Astrocyte of the cerebellum (primary cell): ENCODE results near the gene DENND5B.
"Not testable (repeated sequence)": the region's sequence is repeated elsewhere in the genome, so short reads cannot be mapped to it uniquely, and the experiment has no call there.

ENCODE experiments used
- DNase-seq: peaks from one replicate; pipeline ENCODE4 v3.0.0-alpha.2; 2011; ENCODE audit warnings: low read depth
- H3K4me3 ChIP-seq: 2 replicates; pipeline ENCODE4 v1.5.1; 2011; ENCODE audit warnings: mild to moderate bottlenecking, low read depth, low read length, moderate library complexity
- in situ Hi-C: cut with HindIII; loops from 2 replicates; pipeline ENCODE4 v1.10.0; 2017; ENCODE audit warnings: low sequenced_read_pairs
- TF ChIP-seq, protein P1 (sequence below): IDR thresholded peaks from 2 replicates; pipeline ENCODE4 v1.5.1; 2012; ENCODE audit warnings: low read length, low read depth, moderate library complexity, mild to moderate bottlenecking; ENCODE audit errors: missing control alignments

The DENND5B gene

DNA sequence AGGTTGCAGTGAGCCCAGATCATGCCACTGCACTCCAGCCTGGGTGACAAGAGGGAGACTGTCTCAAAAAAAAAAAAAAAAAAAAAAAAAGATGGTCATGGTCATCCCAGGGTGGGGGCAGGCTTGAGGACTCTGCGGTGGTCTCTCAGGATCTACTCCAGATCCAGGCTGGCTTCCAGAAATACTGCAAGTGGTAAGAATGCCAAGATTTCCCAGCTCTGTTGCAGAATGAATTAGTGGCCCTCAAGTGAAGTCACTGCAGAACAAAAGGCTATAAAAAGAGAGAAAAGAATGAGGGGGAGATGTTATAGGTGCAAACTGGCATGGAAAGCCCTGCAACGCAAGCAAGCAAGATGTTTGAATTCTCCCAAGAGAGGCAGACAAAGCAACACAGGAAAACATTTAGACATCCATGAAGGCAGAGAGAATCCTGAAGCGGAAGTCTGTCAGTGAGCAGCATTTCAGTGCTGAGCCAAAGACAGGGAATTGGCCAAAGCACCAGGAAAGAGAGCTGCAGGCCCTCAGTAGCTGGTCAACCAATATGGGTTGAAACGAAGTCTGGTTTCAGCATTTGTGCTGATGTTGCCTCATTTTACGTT, 36.6 kb upstream of the DENND5B start:
- TF ChIP-seq, protein P1, sequence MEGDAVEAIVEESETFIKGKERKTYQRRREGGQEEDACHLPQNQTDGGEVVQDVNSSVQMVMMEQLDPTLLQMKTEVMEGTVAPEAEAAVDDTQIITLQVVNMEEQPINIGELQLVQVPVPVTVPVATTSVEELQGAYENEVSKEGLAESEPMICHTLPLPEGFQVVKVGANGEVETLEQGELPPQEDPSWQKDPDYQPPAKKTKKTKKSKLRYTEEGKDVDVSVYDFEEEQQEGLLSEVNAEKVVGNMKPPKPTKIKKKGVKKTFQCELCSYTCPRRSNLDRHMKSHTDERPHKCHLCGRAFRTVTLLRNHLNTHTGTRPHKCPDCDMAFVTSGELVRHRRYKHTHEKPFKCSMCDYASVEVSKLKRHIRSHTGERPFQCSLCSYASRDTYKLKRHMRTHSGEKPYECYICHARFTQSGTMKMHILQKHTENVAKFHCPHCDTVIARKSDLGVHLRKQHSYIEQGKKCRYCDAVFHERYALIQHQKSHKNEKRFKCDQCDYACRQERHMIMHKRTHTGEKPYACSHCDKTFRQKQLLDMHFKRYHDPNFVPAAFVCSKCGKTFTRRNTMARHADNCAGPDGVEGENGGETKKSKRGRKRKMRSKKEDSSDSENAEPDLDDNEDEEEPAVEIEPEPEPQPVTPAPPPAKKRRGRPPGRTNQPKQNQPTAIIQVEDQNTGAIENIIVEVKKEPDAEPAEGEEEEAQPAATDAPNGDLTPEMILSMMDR, result no peak
- no peak overlapping the region for H3K4me3 ChIP-seq
- in situ Hi-C loops, result no loop called here
- DNase-seq, result no peak

DNA sequence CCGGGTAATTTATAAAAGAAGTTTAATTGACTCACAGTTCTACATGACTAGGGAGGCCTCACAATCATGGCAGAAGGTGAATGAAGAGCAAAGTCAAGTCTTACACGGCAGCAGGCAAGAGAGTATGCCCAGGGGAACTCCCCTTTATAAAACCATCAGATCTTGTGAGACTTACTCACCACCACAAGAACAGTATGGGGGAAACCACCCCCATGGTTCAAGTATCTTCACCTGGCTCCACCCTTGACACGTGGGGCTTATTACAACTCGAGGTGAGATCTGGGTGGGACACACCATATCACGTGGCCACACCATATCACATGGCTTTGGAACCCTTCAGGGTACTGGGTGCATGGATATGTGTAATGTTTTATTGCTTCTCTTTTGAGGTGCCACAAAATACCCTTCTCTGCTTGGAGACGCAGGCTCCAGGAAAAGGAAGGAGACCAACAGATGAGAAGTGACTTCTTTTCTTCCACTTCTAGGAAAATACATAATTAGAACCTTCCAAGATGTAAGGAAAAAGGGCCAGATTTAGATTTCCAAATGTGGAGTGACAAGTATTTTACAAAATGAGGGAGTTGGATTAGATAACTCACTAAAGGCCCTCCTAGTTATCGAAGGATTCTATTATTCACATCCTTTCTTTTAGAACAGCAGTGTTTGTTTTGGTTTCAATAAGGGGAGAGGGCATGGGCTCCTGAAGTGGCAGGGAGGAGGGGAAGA, 35.5 kb upstream of the DENND5B start:
- in situ Hi-C loops, result no loop called here
- H3K4me3 ChIP-seq, result no peak overlapping the region
- no peak for DNase-seq
- TF ChIP-seq, protein P1, result no peak

DNA sequence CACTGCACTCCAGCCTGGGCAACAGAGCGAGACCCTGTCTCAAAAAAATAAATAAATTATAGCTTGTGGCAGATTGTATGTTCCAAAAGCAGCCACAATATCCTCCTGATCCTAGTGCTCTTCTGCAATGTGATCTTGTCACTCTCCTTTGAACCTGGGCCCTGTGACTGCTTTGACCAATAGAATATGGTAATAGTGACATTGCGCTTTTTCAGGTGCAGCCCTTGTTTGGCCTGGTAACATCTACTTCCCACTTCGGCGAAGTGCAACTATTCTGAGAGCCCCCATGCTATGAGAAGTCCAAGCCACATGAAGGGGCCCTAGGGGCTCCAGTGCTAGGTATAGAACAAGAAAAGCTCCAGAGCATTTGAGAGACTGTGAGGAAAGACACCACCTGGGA, 31.1 kb upstream of the DENND5B start:
- no peak overlapping the region for H3K4me3 ChIP-seq
- TF ChIP-seq, protein P1, result no peak
- DNase-seq, result no peak
- in situ Hi-C loops, result no loop called here

DNA sequence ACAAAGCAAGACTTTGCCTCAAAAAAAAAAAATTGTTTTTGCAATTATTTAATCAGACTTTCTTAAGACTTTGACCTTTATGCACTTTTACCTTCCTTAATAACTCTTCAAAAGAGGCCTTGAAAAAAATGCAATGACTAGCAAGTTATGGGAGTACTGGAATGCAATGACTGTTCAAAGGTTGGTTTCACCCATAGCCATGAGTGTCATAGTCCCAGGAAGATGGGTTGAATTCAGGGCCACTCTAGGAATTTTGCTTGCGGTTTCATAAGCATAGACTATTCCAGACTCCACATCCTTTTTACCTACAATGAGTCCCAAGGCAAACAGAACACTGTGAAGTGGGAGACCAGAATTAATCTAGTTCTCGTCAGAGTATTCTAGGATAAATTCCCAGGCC, 29.4 kb upstream of the DENND5B start:
- in situ Hi-C loops, result no loop called here
- TF ChIP-seq, protein P1, result no peak
- no peak overlapping the region for H3K4me3 ChIP-seq
- DNase-seq, result no peak

DNA sequence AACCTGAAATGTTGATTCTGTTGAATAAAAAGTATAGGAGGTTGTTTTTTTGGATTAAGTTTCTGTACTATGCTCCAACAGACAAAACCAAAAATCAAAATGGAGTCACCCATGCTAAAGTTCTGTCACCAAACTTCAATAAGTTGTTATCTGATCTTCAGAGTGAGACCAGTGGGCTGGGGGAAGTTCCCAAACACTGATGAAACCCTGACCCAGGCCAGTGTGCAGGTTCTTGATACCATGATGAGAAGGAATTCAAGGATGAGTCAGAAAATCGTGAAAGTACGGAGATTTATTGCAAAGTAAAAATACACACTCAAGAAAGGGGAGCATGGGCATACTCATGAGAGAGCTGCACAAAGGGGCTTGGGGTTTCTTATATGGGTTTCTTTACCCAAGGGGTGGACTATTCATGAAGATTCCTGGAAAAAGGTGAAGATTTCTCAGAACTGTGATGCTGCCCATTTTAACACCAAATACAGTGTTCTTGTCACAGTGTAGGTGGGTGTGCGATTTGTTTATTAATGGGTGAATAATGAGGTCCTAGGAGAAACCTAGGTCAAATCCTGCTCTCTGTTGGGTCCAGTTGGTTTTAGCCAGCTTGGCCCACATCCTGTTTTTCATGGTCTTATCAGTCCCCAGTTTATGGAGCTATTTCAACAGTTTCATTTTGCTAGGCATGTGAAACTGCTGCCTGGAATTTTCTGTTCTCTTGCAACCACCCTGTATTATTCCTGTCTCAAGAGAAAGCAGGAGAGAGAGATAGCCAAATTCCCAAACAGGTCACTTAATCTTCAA, 27.5 kb upstream of the DENND5B start:
- in situ Hi-C loops, result no loop called here
- TF ChIP-seq, protein P1, result no peak
- no peak overlapping the region for H3K4me3 ChIP-seq
- DNase-seq, result no peak

DNA sequence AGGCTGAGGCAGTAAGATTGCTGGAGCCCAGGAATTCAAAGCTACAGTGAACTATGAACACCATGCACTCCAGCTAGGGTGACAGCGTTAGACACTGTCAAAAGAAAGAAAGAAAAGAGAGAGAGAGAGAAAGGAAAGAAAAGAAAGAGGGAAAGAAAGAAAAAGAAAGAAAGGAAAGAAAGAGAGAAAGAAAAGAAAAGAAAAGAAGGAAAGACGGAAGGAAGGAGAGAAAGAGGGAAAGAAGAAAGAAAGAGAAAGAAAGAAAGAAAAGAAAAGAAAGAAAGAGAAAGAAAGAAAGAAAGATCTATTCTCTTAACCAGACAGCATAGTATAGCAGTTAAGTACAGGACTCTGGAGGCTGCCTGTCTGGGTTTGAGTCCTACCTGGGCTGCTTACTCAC, 21.9 kb upstream of the DENND5B start:
- H3K4me3 ChIP-seq, result no peak overlapping the region
- no peak for DNase-seq
- TF ChIP-seq, protein P1, result no peak
- in situ Hi-C loops, result no loop called here

DNA sequence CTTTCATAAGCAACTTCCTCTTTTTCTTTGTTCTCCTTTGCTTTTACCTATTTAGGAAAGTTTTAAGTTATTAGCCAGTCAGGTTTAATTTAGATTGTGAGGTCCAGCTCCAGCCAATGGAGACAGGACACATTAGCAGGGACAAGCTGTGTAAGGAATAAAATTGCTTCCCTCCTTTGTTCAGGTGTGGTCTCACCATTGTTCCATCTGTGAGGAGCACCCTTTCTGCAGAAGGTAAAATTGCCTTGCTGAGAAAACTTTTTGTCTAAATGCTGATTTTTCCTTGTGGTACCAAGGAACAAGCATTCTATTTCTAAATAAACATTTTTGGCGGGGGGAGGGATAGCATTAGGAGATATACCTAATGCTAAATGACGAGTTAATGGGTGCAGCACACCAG, 17.4 kb upstream of the DENND5B start:
- DNase-seq, in situ Hi-C loops, H3K4me3 ChIP-seq: not testable (repeated sequence)
